OCI-LY7 (cell line): ENCODE measurements around the gene LRCH3. TPM values are rescaled to one million over a fixed set of nuclear protein-coding genes. Genes with fewer than 3 reads are reported as not detected.

Experiments used
- BruUV-seq: library from RNA; stranded (reverse); fragments of 400-500 nt; replicated peaks from 2 replicates; lab custom pipeline; 2021; lab: Mats Ljungman, UMichigan
- CTCF ChIA-PET: fragments of 300-600 bp; sonication (Branson Sonifier 250); formaldehyde crosslinking; loops from one replicate; lab custom pipeline; 2022; ENCODE audit warnings: antibody characterized with exemption; ENCODE audit not compliant: unreplicated experiment; lab: Charles Lee
- POLR2A ChIA-PET: fragments of 300-600 bp; sonication (Branson Sonifier 250); formaldehyde crosslinking; loops from one replicate; lab custom pipeline; 2022; ENCODE audit warnings: antibody characterized with exemption; lab: Charles Lee
- DNase-seq: peaks from one replicate; pipeline ENCODE4 v3.0.0-alpha.2; 2015; ENCODE audit warnings: low spot score
- H2AFZ ChIP-seq: fragments of 200-600 bp; sonication (generic), shearing (Covaris generic); 2 replicates; pipeline ENCODE4 v1.6.1; 2014; ENCODE audit warnings: mild to moderate bottlenecking, antibody characterized with exemption, low read length, moderate library complexity
- H3K27ac ChIP-seq: fragments of 200-600 bp; sonication (generic); 2 replicates; pipeline ENCODE4 v1.5.1; 2014; ENCODE audit warnings: mixed run types, low read depth, mild to moderate bottlenecking, moderate library complexity, low read length, inconsistent platforms; ENCODE audit not compliant: poor library complexity, severe bottlenecking
- H3K36me3 ChIP-seq: fragments of 200-600 bp; sonication (generic); 2 replicates; pipeline ENCODE4 v1.6.1; 2014; ENCODE audit warnings: mild to moderate bottlenecking, antibody characterized with exemption, low read length, moderate library complexity, mixed read lengths; ENCODE audit not compliant: insufficient read depth
- H3K4me1 ChIP-seq: fragments of 200-600 bp; sonication (generic); 2 replicates; pipeline ENCODE4 v1.5.1; 2014; ENCODE audit warnings: mild to moderate bottlenecking, low read length; ENCODE audit not compliant: insufficient read depth, poor library complexity, severe bottlenecking
- H3K4me2 ChIP-seq: fragments of 200-600 bp; sonication (generic); 2 replicates; pipeline ENCODE4 v1.6.1; 2014; ENCODE audit warnings: mild to moderate bottlenecking, low read length
- H3K4me3 ChIP-seq: fragments of 200-600 bp; sonication (generic); 2 replicates; pipeline ENCODE4 v1.5.1; 2014; ENCODE audit warnings: mild to moderate bottlenecking, low read depth, low read length; ENCODE audit not compliant: poor library complexity, severe bottlenecking
- H3K79me2 ChIP-seq: fragments of 200-600 bp; sonication (generic); 2 replicates; pipeline ENCODE4 v1.6.1; 2016; ENCODE audit warnings: low read depth, mild to moderate bottlenecking, low read length, moderate library complexity, mixed read lengths; ENCODE audit not compliant: insufficient read depth
- H3K9me2 ChIP-seq: fragments of 200-600 bp; sonication (generic); 2 replicates; pipeline ENCODE4 v1.6.1; 2016; ENCODE audit warnings: mild to moderate bottlenecking, low read length, mixed read lengths; ENCODE audit not compliant: insufficient read depth
- H3K9me3 ChIP-seq: fragments of 200-600 bp; sonication (generic); 2 replicates; pipeline ENCODE4 v1.6.1; 2014; ENCODE audit warnings: mild to moderate bottlenecking, mixed run types, low read length, mixed read lengths
- H4K20me1 ChIP-seq: fragments of 200-600 bp; sonication (generic); 2 replicates; pipeline ENCODE4 v1.6.1; 2014; ENCODE audit warnings: mild to moderate bottlenecking, antibody characterized with exemption, low read length, moderate library complexity, mixed read lengths; ENCODE audit not compliant: insufficient read depth
- CTCF ChIP-seq: fragments of 200-600 bp; sonication (generic); conservative IDR thresholded peaks from 2 replicates; pipeline ENCODE4 v1.5.1; 2014; ENCODE audit warnings: mild to moderate bottlenecking, antibody characterized with exemption, low read length, moderate library complexity, mixed read lengths
- EZH2phosphoT487 ChIP-seq: fragments of 200-600 bp; sonication (generic); IDR thresholded peaks from 2 replicates; pipeline ENCODE4 v1.6.1; 2018; ENCODE audit warnings: low read depth, borderline replicate concordance, mild to moderate bottlenecking, mixed run types, antibody characterized with exemption, low read length, moderate library complexity, mixed read lengths
- intact Hi-C: fragments of 100-400 bp; cut with micrococcal nuclease; formaldehyde crosslinking; loops from one replicate; pipeline ENCODE4 v1.10.0; 2022; ENCODE audit not compliant: unreplicated experiment
- total RNA-seq, 2 experiments: library from RNA; depleted of rRNA in 1 of 2; stranded (reverse); fragments of >200 nt in 1 of 2; shearing (Covaris generic) in 1 of 2; gene quantifications; 2 replicates each; pipeline ENCODE4 v1.2.3, GENCODE V29; 2014 to 2022

LRCH3 gene
- total RNA-seq, 2 experiments from 2014 or later: 39.0 to 52.6 TPM

- H3K4me3 ChIP-seq: no peak overlapping the region
- no peak overlapping the region for H3K4me2 ChIP-seq
- CTCF ChIA-PET: no interaction called here
- no peaks in the 10 kb centered on the region for H3K4me1 ChIP-seq
- H4K20me1 ChIP-seq: no peaks in the 10 kb centered on the region
- peaks cover 32% of the 10 kb centered on the region for H3K36me3 ChIP-seq
- H3K9me3 ChIP-seq: no peaks in the 10 kb centered on the region
- no peak for DNase-seq
- intact Hi-C loops: no loop called here
- no TSS peak for BruUV-seq
- H3K27ac ChIP-seq: no peak overlapping the region
- no peak overlapping the region for H2AFZ ChIP-seq
- TF ChIP-seq EZH2phosphoT487: no peak
- TF ChIP-seq CTCF: no peak
- H3K79me2 ChIP-seq: no peaks in the 10 kb centered on the region
- no peaks in the 10 kb centered on the region for H3K9me2 ChIP-seq
- POLR2A ChIA-PET: no interaction called here
Observed at GRCh38 chr3:197880491-197881269, 89.6 kb downstream of the LRCH3 start.

GRCh38 chr3:197881270-197881969 lies 90.4 kb downstream of the LRCH3 start:
- no peaks in the 10 kb centered on the region for H3K9me3 ChIP-seq
- no peaks in the 10 kb centered on the region for H3K9me2 ChIP-seq
- ChIA-PET POLR2A (no interaction called here), CTCF (no interaction called here)
- TF ChIP-seq EZH2phosphoT487: no peak
- no peak for TF ChIP-seq CTCF
- intact Hi-C loops: no loop called here
- H4K20me1 ChIP-seq: no peaks in the 10 kb centered on the region
- BruUV-seq: no TSS peak
- no peak for DNase-seq
- H3K4me3 ChIP-seq: no peak overlapping the region
- no peak overlapping the region for H2AFZ ChIP-seq
- H3K4me1 ChIP-seq: no peaks in the 10 kb centered on the region
- H3K36me3 ChIP-seq: peaks cover 28% of the 10 kb centered on the region
- no peak overlapping the region for H3K27ac ChIP-seq
- no peak overlapping the region for H3K4me2 ChIP-seq
- no peaks in the 10 kb centered on the region for H3K79me2 ChIP-seq

- Histone ChIP-seq H3K27ac (no peak overlapping the region), H3K9me3 (no peaks in the 10 kb centered on the region), H3K36me3 (peaks cover 25% of the 10 kb centered on the region; the same call in 1 of the 2 replicates), H3K79me2 (no peaks in the 10 kb centered on the region), H3K9me2 (no peaks in the 10 kb centered on the region), H2AFZ (no peak overlapping the region), H3K4me1 (no peaks in the 10 kb centered on the region), H4K20me1 (no peaks in the 10 kb centered on the region), H3K4me3 (no peak overlapping the region), H3K4me2 (no peak overlapping the region)
- TF ChIP-seq CTCF (no peak), EZH2phosphoT487 (no peak)
- ChIA-PET CTCF (no interaction called here), POLR2A (no interaction called here)
- intact Hi-C loops: no loop called here
- BruUV-seq: no TSS peak
- DNase-seq: no peak
Observed at GRCh38 chr3:197881970-197882338, 90.9 kb downstream of the LRCH3 start.
